ENCODE measurements around the gene GID8. TPM values are rescaled to one million over a fixed set of nuclear protein-coding genes. Genes with fewer than 3 reads are reported as not detected.
A peak's percentile ranks its signal among the peaks of the same experiment; 100 is the strongest.

GID8 gene
- total and polyA plus RNA-seq, 2 experiments from 2014 or later, result 41.8 to 106 TPM

GRCh38 chr20:62894261-62894660 is 43.7 kb upstream of the GID8 start (continued):
- no peak for TF ChIP-seq ZNF462 (CRISPR knock-in tag; IDR thresholded peaks at IDR 0.05)
- TF ChIP-seq JUNB (IDR thresholded peaks at IDR 0.05; ENCODE audit: unreplicated experiment), result no peak
- TF ChIP-seq POLR2AphosphoS5 (IDR thresholded peaks at IDR 0.05; ENCODE audit: low read depth), result no peak

GRCh38 chr20:62895539-62895938 is 42.4 kb upstream of the GID8 start:
- Mint-ChIP-seq H3K27me3 (ENCODE audit: insufficient read depth, low read depth, poor library complexity) (peaks cover 28% of the 10 kb centered on the region), H3K9me3 (no peaks in the 10 kb centered on the region; the same call in 2 of the 3 replicates), H3K36me3 (ENCODE audit: low read depth) (peaks cover 60% of the 10 kb centered on the region), H3K4me1 (peaks cover 31% of the 10 kb centered on the region), H3K27ac (peak overlapping the region; percentile 82), H3K4me3 (no peak overlapping the region)
- Histone ChIP-seq H3K4me1 (ENCODE audit: insufficient read depth) (peaks cover 19% of the 10 kb centered on the region), H3K4me2 (no peak overlapping the region), H3K27me3 (ENCODE audit: insufficient read depth) (no peaks in the 10 kb centered on the region), H3K79me2 (replicated peaks; ENCODE audit: insufficient read depth) (no peaks in the 10 kb centered on the region), H3K36me3 (ENCODE audit: insufficient read depth) (peaks cover 60% of the 10 kb centered on the region), H3K4me3 (no peak overlapping the region), H3K27ac (ENCODE audit: low read depth) (peak overlapping the region; percentile 50; the same call in 1 of the 2 replicates), H3K9me2 (ENCODE audit: insufficient read depth) (no peaks in the 10 kb centered on the region), H4K20me1 (replicated peaks; ENCODE audit: insufficient read depth) (peaks cover 38% of the 10 kb centered on the region), H2AFZ (no peak overlapping the region), H3F3A (replicated peaks; ENCODE audit: low read depth) (peaks cover 66% of the 10 kb centered on the region)
- ATAC-seq (no peak), DNase-seq (ENCODE audit: low spot score) (no peak)
- no peak for TF ChIP-seq JUNB (IDR thresholded peaks at IDR 0.05; ENCODE audit: unreplicated experiment)
- TF ChIP-seq POLR2AphosphoS5 (IDR thresholded peaks at IDR 0.05; ENCODE audit: low read depth), result no peak
- no peak for TF ChIP-seq ZNF462 (CRISPR knock-in tag; IDR thresholded peaks at IDR 0.05)
- TF ChIP-seq EZH2 (IDR thresholded peaks at IDR 0.05; ENCODE audit: low read depth, unreplicated experiment), result no peak
- no peak for TF ChIP-seq REST (IDR thresholded peaks at IDR 0.05; ENCODE audit: unreplicated experiment)

Data from GM23338 (cell line).